ENCODE results near the gene RNU11.
"Not testable (repeated sequence)": the region's sequence is repeated elsewhere in the genome, so short reads cannot be mapped to it uniquely, and the experiment has no call there.

The RNU11 gene

DNA sequence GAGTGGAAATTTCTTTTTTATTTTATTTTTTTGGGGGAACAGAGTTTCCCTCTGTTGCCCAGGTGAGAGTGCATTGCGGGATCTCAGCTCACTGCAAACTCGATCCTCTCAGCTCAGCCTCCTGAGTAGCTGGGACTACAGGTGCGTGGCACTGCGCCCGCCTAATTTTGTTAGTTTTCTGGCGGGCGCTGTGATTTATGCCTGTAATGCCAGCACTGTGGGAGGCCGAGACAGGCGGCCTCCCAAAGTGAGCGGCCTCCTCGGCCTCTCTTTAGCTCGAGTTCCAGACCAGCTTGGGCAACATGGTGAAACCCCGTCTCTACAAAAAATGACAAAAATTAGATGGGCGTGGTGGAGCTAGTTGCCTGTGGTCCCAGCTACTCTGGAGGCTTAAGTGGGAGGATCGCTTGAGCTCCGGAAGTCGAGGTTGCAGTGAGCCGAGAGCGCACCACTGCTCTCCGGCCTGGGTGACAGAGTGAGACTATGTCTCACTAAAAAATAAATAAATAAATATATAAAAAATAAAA lies 22.9 kb downstream of the RNU11 start:
- no peaks in the 10 kb centered on the region for H3K9me3 Mint-ChIP-seq
- H3K36me3 Mint-ChIP-seq (ENCODE audit: low read depth): peaks cover 5% of the 10 kb centered on the region
- TF ChIP-seq, protein P1, sequence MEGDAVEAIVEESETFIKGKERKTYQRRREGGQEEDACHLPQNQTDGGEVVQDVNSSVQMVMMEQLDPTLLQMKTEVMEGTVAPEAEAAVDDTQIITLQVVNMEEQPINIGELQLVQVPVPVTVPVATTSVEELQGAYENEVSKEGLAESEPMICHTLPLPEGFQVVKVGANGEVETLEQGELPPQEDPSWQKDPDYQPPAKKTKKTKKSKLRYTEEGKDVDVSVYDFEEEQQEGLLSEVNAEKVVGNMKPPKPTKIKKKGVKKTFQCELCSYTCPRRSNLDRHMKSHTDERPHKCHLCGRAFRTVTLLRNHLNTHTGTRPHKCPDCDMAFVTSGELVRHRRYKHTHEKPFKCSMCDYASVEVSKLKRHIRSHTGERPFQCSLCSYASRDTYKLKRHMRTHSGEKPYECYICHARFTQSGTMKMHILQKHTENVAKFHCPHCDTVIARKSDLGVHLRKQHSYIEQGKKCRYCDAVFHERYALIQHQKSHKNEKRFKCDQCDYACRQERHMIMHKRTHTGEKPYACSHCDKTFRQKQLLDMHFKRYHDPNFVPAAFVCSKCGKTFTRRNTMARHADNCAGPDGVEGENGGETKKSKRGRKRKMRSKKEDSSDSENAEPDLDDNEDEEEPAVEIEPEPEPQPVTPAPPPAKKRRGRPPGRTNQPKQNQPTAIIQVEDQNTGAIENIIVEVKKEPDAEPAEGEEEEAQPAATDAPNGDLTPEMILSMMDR (IDR thresholded peaks at IDR 0.05; ENCODE audit: unreplicated experiment in 3 of 3): no peak
- H3K27me3 Mint-ChIP-seq (ENCODE audit: low read depth): no peaks in the 10 kb centered on the region
- peaks cover 20% of the 10 kb centered on the region for H3K4me1 Mint-ChIP-seq
- peak overlapping the region in 2 of 3 experiments; percentile 75 to 85 for H3K4me3 Mint-ChIP-seq
- H3K27ac Mint-ChIP-seq: peak overlapping the region; percentile 84 to 91 (median 86)

DNA sequence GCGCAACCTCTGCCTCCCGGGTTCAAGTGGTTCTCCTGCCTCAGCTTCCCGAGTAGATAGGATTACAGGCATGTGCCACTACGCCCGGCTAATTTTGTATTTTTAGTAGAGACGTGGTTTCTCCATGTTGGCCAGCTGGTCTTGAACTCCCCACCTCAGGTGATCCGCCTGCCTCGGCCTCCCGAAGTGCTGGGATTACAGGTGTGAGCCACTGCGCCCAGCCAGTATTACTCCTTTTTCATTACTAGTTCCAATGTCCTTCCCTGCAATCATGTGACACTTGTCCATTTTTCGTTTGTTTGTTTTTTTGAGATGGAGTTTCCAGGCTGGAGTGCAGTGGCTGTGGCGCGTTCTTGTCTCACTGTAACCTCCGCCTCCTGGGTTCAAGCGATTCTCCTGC lies 24.6 kb downstream of the RNU11 start:
- not testable (repeated sequence) for H3K36me3 Mint-ChIP-seq (ENCODE audit: low read depth); H3K27me3 Mint-ChIP-seq (ENCODE audit: low read depth); H3K9me3 Mint-ChIP-seq; H3K27ac Mint-ChIP-seq
- Mint-ChIP-seq H3K4me3 (peak overlapping the region in 1 of 3 experiments; percentile 30), H3K4me1 (peaks cover 19% of the 10 kb centered on the region)

- TF ChIP-seq, protein P1 (IDR thresholded peaks at IDR 0.05; ENCODE audit: unreplicated experiment in 3 of 3): no peak
- peaks cover 7% of the 10 kb centered on the region for H3K4me1 Mint-ChIP-seq
- H3K27me3 Mint-ChIP-seq (ENCODE audit: low read depth): no peaks in the 10 kb centered on the region
- H3K36me3 Mint-ChIP-seq (ENCODE audit: low read depth): peaks cover 8% of the 10 kb centered on the region
- peak overlapping the region in 1 of 3 experiments; percentile 64 for H3K27ac Mint-ChIP-seq
- no peak overlapping the region for H3K4me3 Mint-ChIP-seq
- no peaks in the 10 kb centered on the region for H3K9me3 Mint-ChIP-seq
Measured at GRCh38 chr1:28675924-28676257, 27.5 kb downstream of the RNU11 start.

DNA sequence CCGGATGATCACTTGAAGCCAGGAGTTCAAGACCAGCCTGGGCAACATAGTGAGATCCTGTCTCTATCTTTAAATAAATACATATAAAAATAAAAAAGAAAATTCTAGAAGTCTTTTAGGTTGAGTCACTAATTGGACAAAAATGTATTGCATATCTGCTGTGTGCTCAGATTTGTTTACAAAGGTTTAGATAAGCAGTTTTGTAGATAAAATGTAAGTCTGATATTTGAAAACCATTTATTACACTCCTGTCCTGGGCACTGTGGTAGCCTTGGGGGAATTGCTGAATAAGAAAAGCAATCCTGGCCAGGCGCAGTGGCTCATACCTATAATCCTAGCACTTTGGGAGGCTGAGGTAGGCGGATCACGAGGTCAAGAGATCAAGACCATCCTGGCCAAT lies 31.8 kb downstream of the RNU11 start:
- TF ChIP-seq, protein P1 (IDR thresholded peaks at IDR 0.05; ENCODE audit: unreplicated experiment in 3 of 3): no peak
- Mint-ChIP-seq H3K27ac (no peak overlapping the region), H3K9me3 (no peaks in the 10 kb centered on the region), H3K36me3 (ENCODE audit: low read depth) (peaks cover 31% of the 10 kb centered on the region), H3K4me1 (peaks cover 7% of the 10 kb centered on the region), H3K27me3 (ENCODE audit: low read depth) (no peaks in the 10 kb centered on the region), H3K4me3 (no peak overlapping the region)

DNA sequence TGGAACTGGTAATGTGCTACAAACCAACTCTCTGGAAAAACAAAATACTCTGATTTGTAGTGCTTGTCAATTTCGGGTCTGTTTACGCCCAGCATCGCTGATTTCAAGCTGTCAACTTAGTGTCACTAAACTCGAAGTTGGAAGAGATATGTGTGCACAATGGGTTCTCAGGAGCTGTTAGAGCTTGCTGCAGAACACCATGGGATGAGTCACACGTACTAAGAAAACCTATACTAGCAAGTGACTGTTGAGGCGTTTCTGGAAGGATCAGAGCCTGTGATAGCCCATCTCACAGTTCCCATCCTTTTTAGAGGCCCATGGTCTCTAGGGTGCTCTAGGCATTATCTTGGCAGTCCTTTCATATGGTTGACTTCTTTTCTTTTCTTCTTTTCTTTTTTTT lies 34.4 kb downstream of the RNU11 start:
- Mint-ChIP-seq H3K4me3 (no peak overlapping the region), H3K4me1 (no peaks in the 10 kb centered on the region), H3K36me3 (ENCODE audit: low read depth) (peaks cover 40% of the 10 kb centered on the region), H3K27ac (no peak overlapping the region), H3K9me3 (no peaks in the 10 kb centered on the region), H3K27me3 (ENCODE audit: low read depth) (no peaks in the 10 kb centered on the region)
- TF ChIP-seq, protein P1 (IDR thresholded peaks at IDR 0.05; ENCODE audit: unreplicated experiment in 3 of 3): no peak

- peaks cover 46% of the 10 kb centered on the region for H3K36me3 Mint-ChIP-seq (ENCODE audit: low read depth)
- no peak overlapping the region for H3K4me3 Mint-ChIP-seq
- no peaks in the 10 kb centered on the region for H3K9me3 Mint-ChIP-seq
- TF ChIP-seq, protein P1 (IDR thresholded peaks at IDR 0.05; ENCODE audit: unreplicated experiment in 3 of 3): no peak
- H3K27ac Mint-ChIP-seq: no peak overlapping the region
- no peaks in the 10 kb centered on the region for H3K27me3 Mint-ChIP-seq (ENCODE audit: low read depth)
- H3K4me1 Mint-ChIP-seq: no peaks in the 10 kb centered on the region
Measured at GRCh38 chr1:28684937-28685336, 36.5 kb downstream of the RNU11 start.

- not testable (repeated sequence) for H3K4me1 Mint-ChIP-seq; H3K9me3 Mint-ChIP-seq; H3K4me3 Mint-ChIP-seq; H3K27ac Mint-ChIP-seq; H3K27me3 Mint-ChIP-seq (ENCODE audit: low read depth)
- H3K36me3 Mint-ChIP-seq (ENCODE audit: low read depth): peaks cover 42% of the 10 kb centered on the region
Measured at GRCh38 chr1:28691627-28692026, 43.2 kb downstream of the RNU11 start.

Measured in nephron (organoid).